ENCODE results near the gene TUBGCP5.

DNA sequence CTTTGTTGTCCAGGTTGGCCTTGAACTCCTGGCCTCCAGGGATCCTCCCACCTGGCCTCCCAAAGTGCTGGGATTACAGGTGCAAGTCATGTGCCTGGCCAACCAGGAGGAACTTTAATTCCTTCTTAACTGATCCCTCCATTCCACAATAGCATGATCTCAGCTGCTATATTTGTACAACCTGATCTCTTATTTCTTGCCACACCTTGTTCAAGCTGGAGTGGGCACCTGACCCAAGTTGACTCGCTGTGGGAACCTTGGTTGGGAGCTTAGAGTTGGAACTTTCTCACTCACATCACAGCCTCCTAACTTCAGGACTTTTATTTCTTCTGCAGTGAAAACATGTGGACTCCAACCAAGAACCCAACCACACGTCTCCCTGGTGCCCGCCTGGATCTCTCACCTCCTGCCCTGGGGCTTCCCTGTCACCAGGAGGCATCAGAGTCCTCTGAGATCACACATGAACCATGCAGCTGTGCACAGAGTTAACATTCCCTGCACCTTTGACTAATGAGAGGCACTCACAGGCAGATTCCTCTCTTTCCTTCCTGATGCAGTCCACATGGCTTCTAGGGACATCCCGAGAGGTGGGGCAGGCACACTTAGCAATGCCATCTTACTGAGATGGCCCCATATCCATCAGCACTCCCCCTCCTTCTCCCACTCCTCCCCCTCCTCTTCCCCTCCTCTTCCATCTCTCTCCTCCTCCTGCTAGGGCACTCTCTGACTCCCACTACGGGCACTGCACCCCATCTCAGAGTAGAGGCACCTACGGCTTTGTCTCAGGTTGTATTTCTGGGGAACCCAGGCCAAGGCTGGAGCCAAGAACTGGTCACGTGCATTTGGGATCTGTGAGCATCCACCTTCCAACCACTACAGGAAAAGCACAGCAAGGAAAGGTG is 49.5 kb downstream of the TUBGCP5 start:
- TF ChIP-seq POLR2AphosphoS5 (IDR thresholded peaks at IDR 0.05; ENCODE audit: borderline replicate concordance, low read depth, low read length) (no peak), EZH2 (IDR thresholded peaks at IDR 0.05) (no peak)
